B cell (primary cell): ENCODE measurements around the gene PER1. TPM values are rescaled to one million over a fixed set of nuclear protein-coding genes. Genes with fewer than 3 reads are reported as not detected.

Experiments used
- ATAC-seq: fragments of 200-7000 bp; cut with Tn5 transposase; one replicate; pipeline ENCODE4 v1.10.0; 2021; ENCODE audit warnings: low read depth, mild to moderate bottlenecking, moderate number of reproducible peaks, moderate library complexity
- CTCF ChIA-PET: fragments of 350-600 bp; sonication (Branson Sonifier 250); formaldehyde crosslinking; loops from one replicate; lab custom pipeline; 2021; ENCODE audit warnings: antibody characterized with exemption, inconsistent platforms; lab: Charles Lee
- POLR2A ChIA-PET: fragments of 350-600 bp; sonication (Branson Sonifier 250); formaldehyde crosslinking; loops from one replicate; lab custom pipeline; 2021; ENCODE audit warnings: antibody characterized with exemption; lab: Charles Lee
- DNase-seq: peaks from one replicate; pipeline ENCODE4 v3.0.0; 2013
- H2AFZ ChIP-seq: 2 replicates; pipeline ENCODE4 v1.6.1; 2012; ENCODE audit warnings: mild to moderate bottlenecking, low read depth, low read length; ENCODE audit not compliant: insufficient read depth, poor library complexity, severe bottlenecking
- H3K27ac ChIP-seq, 2 donors: 1 replicate in 1 of 2; 2 replicates in 1 of 2; pipeline ENCODE4 v1.5.1; 2012 to 2013; ENCODE audit warnings: low read length in 2 of 2, mild to moderate bottlenecking in 2 of 2, moderate library complexity in 1 of 2
- H3K27me3 ChIP-seq, 4 experiments: fragments of 200-600 bp in 1 of 4; sonication (generic) in 1 of 4; replicated peaks in 1 of 4; 1 replicate in 2 of 4; 2 replicates in 2 of 4; pipeline versions ENCODE4 v1.6.1 to v1.7.0; 2013 to 2016; ENCODE audit warnings: low read length in 3 of 4, mild to moderate bottlenecking in 2 of 4, mixed read lengths in 1 of 4, moderate library complexity in 1 of 4; ENCODE audit not compliant: insufficient read depth in 4 of 4, control insufficient read depth in 3 of 4; ENCODE audit errors: control extremely low read depth in 1 of 4
- H3K36me3 ChIP-seq, 2 experiments: replicated peaks in 1 of 2; 1 replicate in 1 of 2; 2 replicates in 1 of 2; pipeline versions ENCODE4 v1.6.1 to v1.7.1; 2013; ENCODE audit warnings: low read length in 1 of 2; ENCODE audit not compliant: insufficient read depth in 2 of 2, control insufficient read depth in 1 of 2; ENCODE audit errors: control extremely low read depth in 1 of 2, extremely low read depth in 1 of 2
- H3K4me1 ChIP-seq, 2 donors: fragments of 200-600 bp in 1 of 2; sonication (generic) in 1 of 2; 1 replicate in 1 of 2; 2 replicates in 1 of 2; pipeline versions ENCODE4 v1.5.1 to v1.6.1; 2013 to 2017; ENCODE audit warnings: low read length in 2 of 2; ENCODE audit not compliant: control insufficient read depth in 2 of 2, insufficient read depth in 2 of 2
- H3K4me2 ChIP-seq: replicated peaks from 2 replicates; pipeline ENCODE3; 2012; ENCODE audit warnings: mild to moderate bottlenecking, low read depth, low read length; ENCODE audit not compliant: poor library complexity, severe bottlenecking
- H3K4me3 ChIP-seq, 5 experiments: fragments of 200-600 bp in 1 of 5; sonication (generic) in 1 of 5; 1 replicate in 3 of 5; 2 replicates in 2 of 5; pipeline versions ENCODE4 v1.5.1 to v1.7.0; 2011 to 2016; ENCODE audit warnings: low read length in 4 of 5, mild to moderate bottlenecking in 4 of 5, low read depth in 2 of 5, control low read depth in 1 of 5, moderate library complexity in 1 of 5; ENCODE audit not compliant: insufficient read depth in 1 of 5; ENCODE audit errors: control extremely low read depth in 1 of 5, extremely low read depth in 1 of 5
- H3K79me2 ChIP-seq: fragments of 200-600 bp; sonication (generic); one replicate; pipeline ENCODE4 v1.6.0; 2016; ENCODE audit warnings: low read length; ENCODE audit not compliant: control insufficient read depth, insufficient read depth
- H3K9ac ChIP-seq: fragments of 200-600 bp; sonication (generic); 2 replicates; pipeline ENCODE4 v1.6.1; 2017; ENCODE audit warnings: mild to moderate bottlenecking, low read length, moderate library complexity
- H3K9me3 ChIP-seq, 3 donors: one replicate each; pipeline versions ENCODE4 v1.6.1 to v1.7.1; 2013; ENCODE audit warnings: low read length in 2 of 3; ENCODE audit not compliant: control insufficient read depth in 2 of 3, insufficient read depth in 1 of 3; ENCODE audit errors: control extremely low read depth in 1 of 3
- H4K20me1 ChIP-seq: 2 replicates; pipeline ENCODE4 v1.6.0; 2012; ENCODE audit warnings: mild to moderate bottlenecking, low read length; ENCODE audit not compliant: insufficient read depth, control insufficient read depth, poor library complexity, severe bottlenecking
- H3K27ac Mint-ChIP-seq: one replicate; pipeline ENCODE4 v1.8.0; 2021; ENCODE audit warnings: mixed read lengths
- H3K27me3 Mint-ChIP-seq: one replicate; pipeline ENCODE4 v1.8.0; 2021; ENCODE audit warnings: mixed read lengths
- H3K4me1 Mint-ChIP-seq: one replicate; pipeline ENCODE4 v1.8.0; 2021; ENCODE audit warnings: mixed read lengths
- H3K4me3 Mint-ChIP-seq: one replicate; pipeline ENCODE4 v1.8.0; 2021; ENCODE audit warnings: mixed read lengths
- H3K9me3 Mint-ChIP-seq: one replicate; pipeline ENCODE4 v1.8.0; 2022; ENCODE audit warnings: mixed read lengths; ENCODE audit not compliant: insufficient read depth
- CTCF ChIP-seq: fragments of 200-600 bp; IDR thresholded peaks from one replicate; pipeline ENCODE4 v1.8.0; 2022; ENCODE audit warnings: antibody characterized with exemption, mild to moderate bottlenecking
- EZH2 ChIP-seq: IDR thresholded peaks from 2 replicates; pipeline ENCODE4 v1.6.1; 2012; ENCODE audit warnings: borderline replicate concordance, low read depth, mild to moderate bottlenecking, moderate library complexity, low read length; ENCODE audit not compliant: insufficient read depth, poor library complexity, severe bottlenecking
- WGBS: methylation state at CpG from one replicate; pipeline ENCODE4 v1.1.5; 2013; ENCODE audit warnings: missing lambda C conversion rate; ENCODE audit not compliant: insufficient coverage; 5-methylcytosine and 5-hydroxymethylcytosine counted together
- intact Hi-C: fragments of 100-400 bp; cut with micrococcal nuclease; formaldehyde crosslinking; loops from one replicate; pipeline ENCODE4 v1.10.0; 2022
- polyA plus RNA-seq: library from polyadenylated mRNA; depleted of rRNA; stranded (reverse); fragments of >200 nt; gene quantifications from 2 replicates; pipeline ENCODE4 v1.2.3, GENCODE V29; 2012
- total RNA-seq, 2 donors: library from RNA; stranded (reverse); fragments of 120-200 nt in 1 of 2; gene quantifications; 1 replicate in 1 of 2; 2 replicates in 1 of 2; pipeline versions ENCODE4 v1.2.3 to v1.2.4, GENCODE V29; 2013 to 2022

The PER1 gene
- total and polyA plus RNA-seq, 2 donors (not counting 1 experiment from before 2014, with no cell fraction given), result 120 to 176 TPM

DNA sequence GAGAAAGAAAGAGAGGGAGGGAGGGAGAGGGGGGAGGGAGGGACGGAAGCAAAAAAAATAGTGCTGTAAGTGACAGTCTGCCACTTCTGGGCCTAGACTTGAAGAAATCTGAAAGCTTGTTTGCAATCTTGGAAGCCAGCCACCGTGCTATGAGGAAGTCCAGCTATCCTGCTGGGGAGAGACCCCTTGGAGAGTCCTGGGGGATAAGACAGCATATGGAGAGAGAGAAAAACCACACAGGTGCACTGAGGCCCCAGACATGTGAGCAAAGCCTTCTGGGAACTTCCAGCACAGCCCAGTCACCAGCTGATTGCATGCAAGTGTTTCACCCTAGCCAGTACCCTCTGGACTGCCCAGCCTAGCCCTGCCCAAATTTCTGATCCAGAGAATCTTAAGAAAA is 52.1 kb downstream of the PER1 start:
- no peak overlapping the region for H3K27ac ChIP-seq
- ChIA-PET CTCF (interaction anchor here (0.9 to 2.4 kb wide), 3 partner anchors 10 to 41 kb away, joined by 3 to 17 read pairs (median 5); no protein-coding TSS in a partner anchor), POLR2A (no interaction called here)
- DNase-seq (no peak), ATAC-seq (no peak)
- H3K79me2 ChIP-seq, result no peaks in the 10 kb centered on the region
- H3K36me3 ChIP-seq, result no peaks in the 10 kb centered on the region
- H4K20me1 ChIP-seq, result no peaks in the 10 kb centered on the region
- Mint-ChIP-seq H3K27ac (no peak overlapping the region), H3K4me1 (no peaks in the 10 kb centered on the region), H3K9me3 (no peaks in the 10 kb centered on the region), H3K27me3 (peaks cover 7% of the 10 kb centered on the region), H3K4me3 (no peak overlapping the region)
- H3K4me3 ChIP-seq, result no peak overlapping the region
- TF ChIP-seq EZH2 (no peak), CTCF (no peak)
- H3K27me3 ChIP-seq, result no peaks in the 10 kb centered on the region
- WGBS, result 54% methylated on average over 2 of the region's 2 CpGs
- no peak overlapping the region for H3K9ac ChIP-seq
- H3K4me2 ChIP-seq, result no peak overlapping the region
- intact Hi-C loops, result no loop called here
- H3K9me3 ChIP-seq, result no peaks in the 10 kb centered on the region
- H2AFZ ChIP-seq, result no peak overlapping the region
- no peaks in the 10 kb centered on the region for H3K4me1 ChIP-seq

GRCh38 chr17:8096541-8096940 is 55.7 kb downstream of the PER1 start:
- TF ChIP-seq CTCF, result no peak
- no peak for TF ChIP-seq EZH2
- H3K27me3 ChIP-seq, result no peaks in the 10 kb centered on the region
- H2AFZ ChIP-seq, result no peak overlapping the region
- H3K4me2 ChIP-seq, result no peak overlapping the region
- H3K4me3 ChIP-seq, result no peak overlapping the region
- DNase-seq (no peak), ATAC-seq (no peak)
- H3K79me2 ChIP-seq, result no peaks in the 10 kb centered on the region
- H3K36me3 ChIP-seq, result no peaks in the 10 kb centered on the region
- Mint-ChIP-seq H3K9me3 (no peaks in the 10 kb centered on the region), H3K4me3 (no peak overlapping the region), H3K4me1 (peaks cover 14% of the 10 kb centered on the region), H3K27ac (no peak overlapping the region), H3K27me3 (peaks cover 13% of the 10 kb centered on the region)
- ChIA-PET POLR2A (no interaction called here), CTCF (interaction anchor here (0.8 to 1.2 kb wide), 2 partner anchors 14 to 23 kb away, joined by 4 to 5 read pairs; no protein-coding TSS in a partner anchor)
- H3K4me1 ChIP-seq, result peaks cover 7 to 13% of the 10 kb centered on the region in 2 donors
- no peaks in the 10 kb centered on the region for H4K20me1 ChIP-seq
- intact Hi-C loops, result no loop called here
- WGBS, result 95% methylated on average over 7 of the region's 8 CpGs
- H3K9ac ChIP-seq, result no peak overlapping the region
- H3K27ac ChIP-seq, result no peak overlapping the region
- peaks cover 0 to under 1% (median 0%) of the 10 kb centered on the region in 3 donors for H3K9me3 ChIP-seq
